ENCODE data around the gene NR2E3. TPM values are rescaled to one million over a fixed set of nuclear protein-coding genes. Genes with fewer than 3 reads are reported as not detected.

NR2E3 gene
- total and polyA plus RNA-seq, 2 of the 4 experiments (the other 2 are of a cell fraction): under 0.01 to 0.29 TPM

DNA sequence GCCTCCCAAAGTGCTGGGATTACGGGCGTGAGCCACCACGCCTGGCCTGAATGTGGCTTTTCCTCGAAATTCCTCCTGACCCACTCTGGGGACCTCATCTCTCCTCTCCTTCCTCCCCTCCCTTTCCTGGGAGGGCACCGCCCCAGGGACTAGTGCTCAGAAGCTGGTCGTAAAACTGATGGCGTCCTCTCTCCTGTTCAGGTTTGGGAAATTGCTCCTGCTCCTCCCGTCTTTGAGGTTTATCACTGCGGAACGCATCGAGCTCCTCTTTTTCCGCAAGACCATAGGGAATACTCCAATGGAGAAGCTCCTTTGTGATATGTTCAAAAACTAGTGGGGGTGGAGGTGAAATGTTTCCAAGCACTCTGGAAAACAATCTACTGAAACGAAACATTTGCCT is 7.0 kb downstream of the NR2E3 start:
- POLR2A ChIA-PET (ENCODE audit: unreplicated experiment): no interaction called here
- Histone ChIP-seq H2AFZ (replicated peaks; ENCODE audit: low read length, poor library complexity) (no peak overlapping the region), H2BK5ac (ENCODE audit: low read depth, low read length, poor library complexity, severe bottlenecking) (no peak overlapping the region), H3K9ac (ENCODE audit: low read depth, low read length) (no peak overlapping the region), H2BK15ac (ENCODE audit: low read depth, low read length) (no peak overlapping the region), H2AK9ac (replicated peaks; ENCODE audit: low read depth, low read length, poor library complexity) (no peak overlapping the region), H3K27me3 (ENCODE audit: control insufficient read depth, insufficient read depth, low read length) (no peaks in the 10 kb centered on the region), H3K4ac (ENCODE audit: low read depth, low read length) (no peak overlapping the region), H3K4me3 (ENCODE audit: insufficient read depth, low read depth, low read length) (no peak overlapping the region), H3K56ac (ENCODE audit: extremely low read depth, insufficient read depth, low read length) (no peak overlapping the region), H2BK20ac (ENCODE audit: low read depth, low read length) (no peak overlapping the region), H4K8ac (ENCODE audit: low read depth in 2 of 2, low read length in 2 of 2) (no peak overlapping the region), H3K9me1 (ENCODE audit: insufficient read depth, low read length) (no peaks in the 10 kb centered on the region), H3K18ac (ENCODE audit: low read depth, low read length) (no peak overlapping the region), H4K5ac (ENCODE audit: low read depth, low read length) (no peak overlapping the region), H3K36me3 (ENCODE audit: control insufficient read depth, insufficient read depth, low read length) (peaks cover 12% of the 10 kb centered on the region), H3K14ac (replicated peaks; ENCODE audit: low read depth, low read length) (no peak overlapping the region), H3K4me2 (ENCODE audit: low read depth, low read length) (no peak overlapping the region), H2AK5ac (ENCODE audit: low read depth, low read length) (no peak overlapping the region), H4K91ac (ENCODE audit: insufficient read depth, low read depth, low read length) (no peak overlapping the region), H2BK120ac (ENCODE audit: low read depth, low read length) (no peak overlapping the region), H3K9me3 (ENCODE audit: control insufficient read depth, insufficient read depth, low read length) (peaks cover 27% of the 10 kb centered on the region), H3K23ac (ENCODE audit: low read depth, low read length) (no peak overlapping the region), H3K4me1 (ENCODE audit: control insufficient read depth, insufficient read depth, low read length) (no peaks in the 10 kb centered on the region), H4K20me1 (ENCODE audit: insufficient read depth, low read length) (no peaks in the 10 kb centered on the region), H3K79me1 (ENCODE audit: low read depth in 1 of 2, low read length in 2 of 2) (no peaks in the 10 kb centered on the region), H3K27ac (ENCODE audit: insufficient read depth, low read length) (no peak overlapping the region)
- 93% methylated on average over 6 of the region's 13 CpGs; no CpG with 5 or more reads in 1 of the 2 experiments for WGBS, 2 experiments (ENCODE audit: extremely low coverage in 2 of 2, insufficient read length in 1 of 2)
- no peak for DNase-seq
- TF ChIP-seq MXI1 (IDR thresholded peaks at IDR 0.05; ENCODE audit: borderline replicate concordance, low read depth, low read length): no peak
- no peak for TF ChIP-seq MAFK (IDR thresholded peaks at IDR 0.05; ENCODE audit: low read depth, low read length)
- TF ChIP-seq CHD1 (IDR thresholded peaks at IDR 0.05; ENCODE audit: low read depth, low read length): no peak
- TF ChIP-seq CEBPB (IDR thresholded peaks at IDR 0.05; ENCODE audit: low read depth, low read length): no peak
- no peak for TF ChIP-seq MAZ (IDR thresholded peaks at IDR 0.05; ENCODE audit: borderline replicate concordance, low read depth, low read length)
- no peak for TF ChIP-seq SMC3 (IDR thresholded peaks at IDR 0.05; ENCODE audit: low read depth, low read length)
- TF ChIP-seq BHLHE40 (IDR thresholded peaks at IDR 0.05; ENCODE audit: low read depth, low read length): no peak
- TF ChIP-seq, protein P1, sequence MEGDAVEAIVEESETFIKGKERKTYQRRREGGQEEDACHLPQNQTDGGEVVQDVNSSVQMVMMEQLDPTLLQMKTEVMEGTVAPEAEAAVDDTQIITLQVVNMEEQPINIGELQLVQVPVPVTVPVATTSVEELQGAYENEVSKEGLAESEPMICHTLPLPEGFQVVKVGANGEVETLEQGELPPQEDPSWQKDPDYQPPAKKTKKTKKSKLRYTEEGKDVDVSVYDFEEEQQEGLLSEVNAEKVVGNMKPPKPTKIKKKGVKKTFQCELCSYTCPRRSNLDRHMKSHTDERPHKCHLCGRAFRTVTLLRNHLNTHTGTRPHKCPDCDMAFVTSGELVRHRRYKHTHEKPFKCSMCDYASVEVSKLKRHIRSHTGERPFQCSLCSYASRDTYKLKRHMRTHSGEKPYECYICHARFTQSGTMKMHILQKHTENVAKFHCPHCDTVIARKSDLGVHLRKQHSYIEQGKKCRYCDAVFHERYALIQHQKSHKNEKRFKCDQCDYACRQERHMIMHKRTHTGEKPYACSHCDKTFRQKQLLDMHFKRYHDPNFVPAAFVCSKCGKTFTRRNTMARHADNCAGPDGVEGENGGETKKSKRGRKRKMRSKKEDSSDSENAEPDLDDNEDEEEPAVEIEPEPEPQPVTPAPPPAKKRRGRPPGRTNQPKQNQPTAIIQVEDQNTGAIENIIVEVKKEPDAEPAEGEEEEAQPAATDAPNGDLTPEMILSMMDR (conservative IDR thresholded peaks at IDR 0.05; ENCODE audit: low read depth, low read length): no peak
- no peak for TF ChIP-seq RFX5 (IDR thresholded peaks at IDR 0.05; ENCODE audit: low read depth, low read length)
- no peak for TF ChIP-seq RCOR1 (IDR thresholded peaks at IDR 0.05; ENCODE audit: insufficient replicate concordance, low read length)
- no peak for TF ChIP-seq POLR2A (IDR thresholded peaks at IDR 0.05; ENCODE audit: low read depth, low read length)
- TF ChIP-seq, protein P2, sequence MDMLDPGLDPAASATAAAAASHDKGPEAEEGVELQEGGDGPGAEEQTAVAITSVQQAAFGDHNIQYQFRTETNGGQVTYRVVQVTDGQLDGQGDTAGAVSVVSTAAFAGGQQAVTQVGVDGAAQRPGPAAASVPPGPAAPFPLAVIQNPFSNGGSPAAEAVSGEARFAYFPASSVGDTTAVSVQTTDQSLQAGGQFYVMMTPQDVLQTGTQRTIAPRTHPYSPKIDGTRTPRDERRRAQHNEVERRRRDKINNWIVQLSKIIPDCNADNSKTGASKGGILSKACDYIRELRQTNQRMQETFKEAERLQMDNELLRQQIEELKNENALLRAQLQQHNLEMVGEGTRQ (IDR thresholded peaks at IDR 0.05; ENCODE audit: low read depth, low read length): no peak
- no peak for TF ChIP-seq RAD21 (IDR thresholded peaks at IDR 0.05; ENCODE audit: low read length)
- no peak for TF ChIP-seq FOS (IDR thresholded peaks at IDR 0.05; ENCODE audit: low read depth, low read length)
- CTCF ChIA-PET: interaction anchor here (0.5 kb wide), 1 partner anchor 359 kb away, joined by 3 read pairs; no protein-coding TSS in a partner anchor
- in situ Hi-C loops (cut with MboI; ENCODE audit: low sequenced_read_pairs) (no loop called here), intact Hi-C loops (cut with micrococcal nuclease) (no loop called here), dilution Hi-C loops (cut with HindIII; ENCODE audit: low sequenced_read_pairs, unreplicated experiment) (no loop called here)
- BruUV-seq (replicated peaks): no TSS peak
- no peak for ATAC-seq (ENCODE audit: low read depth)
